Activated T-cell treated with anti-CD3 and anti-CD28 coated beads, Interleukin-2, amount 50 U/mL, for 72 hours (primary cell): Measurements from ENCODE around the gene EXOG. TPM values are rescaled to one million over a fixed set of nuclear protein-coding genes. Genes with fewer than 3 reads are reported as not detected.
"Not testable (repeated sequence)": the region's sequence is repeated elsewhere in the genome, so short reads cannot be mapped to it uniquely, and the experiment has no call there.

Experiments used
- ATAC-seq, 2 donors: fragments of 150-1000 bp; cut with Tn5 transposase; replicated peaks in 1 of 2; 2 replicates each; pipeline ENCODE4 v1.10.0; 2021; ENCODE audit warnings: moderate library complexity in 2 of 2, mild to moderate bottlenecking in 1 of 2
- DNase-seq, 2 donors: peaks; one replicate each; pipeline ENCODE4 v3.0.0; 2021 to 2022; ENCODE audit warnings: mixed read lengths in 1 of 2
- H3K27ac Mint-ChIP-seq: one replicate; pipeline ENCODE4 v1.8.0; 2022; ENCODE audit warnings: mild to moderate bottlenecking, moderate library complexity, mixed read lengths
- H3K27me3 Mint-ChIP-seq: one replicate; pipeline ENCODE4 v1.8.0; 2022; ENCODE audit warnings: low read depth, mixed read lengths
- H3K36me3 Mint-ChIP-seq, 2 donors: one replicate each; pipeline ENCODE4 v1.8.0; 2022; ENCODE audit warnings: mixed read lengths in 2 of 2, mild to moderate bottlenecking in 1 of 2; ENCODE audit not compliant: insufficient read depth in 2 of 2
- H3K4me1 Mint-ChIP-seq: one replicate; pipeline ENCODE4 v1.8.0; 2022; ENCODE audit warnings: low read depth, mixed read lengths
- H3K4me3 Mint-ChIP-seq, 2 donors: one replicate each; pipeline ENCODE4 v1.8.0; 2022; ENCODE audit warnings: mild to moderate bottlenecking in 2 of 2, mixed read lengths in 2 of 2, moderate library complexity in 2 of 2
- H3K9me3 Mint-ChIP-seq, 2 donors: one replicate each; pipeline ENCODE4 v1.8.0; 2022; ENCODE audit warnings: mixed read lengths in 2 of 2
- total RNA-seq, 2 donors: library from RNA; stranded (reverse); gene quantifications; one replicate each; pipeline ENCODE4 v1.2.3, GENCODE V29; 2022

EXOG gene
- total RNA-seq, 2 donors from 2014 or later = 25.5 to 32.4 TPM

- Mint-ChIP-seq H3K4me1 (no peaks in the 10 kb centered on the region), H3K27ac (no peak overlapping the region), H3K27me3 (no peaks in the 10 kb centered on the region), H3K36me3 (peaks cover 0 to 2% of the 10 kb centered on the region in 2 donors), H3K4me3 (no peak overlapping the region), H3K9me3 (peaks cover 0 to 2% of the 10 kb centered on the region in 2 donors)
- DNase-seq = no peak
- ATAC-seq = no peak
Observed at GRCh38 chr3:38558864-38559263, 62.7 kb downstream of the EXOG start.

DNA sequence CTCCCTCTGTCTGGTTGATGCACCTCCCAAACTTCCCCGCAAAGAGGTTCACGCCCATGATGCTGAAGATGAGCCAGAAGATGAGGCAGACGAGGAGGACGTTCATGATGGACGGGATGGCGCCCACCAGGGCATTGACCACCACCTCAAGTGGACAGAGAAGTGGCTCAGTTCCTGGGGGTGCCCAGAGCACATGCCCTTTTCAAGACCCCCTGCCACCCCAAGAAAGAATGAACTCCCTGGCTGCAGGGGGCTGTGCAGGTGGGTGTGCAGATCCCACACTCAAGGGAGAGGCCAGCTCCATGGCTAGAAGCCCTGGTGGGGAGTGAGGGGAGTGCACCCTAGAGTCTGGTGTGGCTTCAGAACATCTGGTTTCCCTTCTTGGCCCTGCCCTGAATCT, 64.1 kb downstream of the EXOG start:
- H3K27ac Mint-ChIP-seq = no peak overlapping the region
- no peak overlapping the region for H3K4me3 Mint-ChIP-seq
- no peaks in the 10 kb centered on the region for H3K4me1 Mint-ChIP-seq
- ATAC-seq (no peak), DNase-seq (no peak)
- no peaks in the 10 kb centered on the region for H3K36me3 Mint-ChIP-seq
- no peaks in the 10 kb centered on the region for H3K9me3 Mint-ChIP-seq
- H3K27me3 Mint-ChIP-seq = no peaks in the 10 kb centered on the region

GRCh38 chr3:38560996-38561717, 65.0 kb downstream of the EXOG start:
- Mint-ChIP-seq H3K27ac (no peak overlapping the region), H3K9me3 (no peaks in the 10 kb centered on the region), H3K36me3 (no peaks in the 10 kb centered on the region), H3K27me3 (no peaks in the 10 kb centered on the region), H3K4me1 (no peaks in the 10 kb centered on the region), H3K4me3 (no peak overlapping the region)
- no peak for ATAC-seq
- DNase-seq = no peak

GRCh38 chr3:38561746-38562466, 65.8 kb downstream of the EXOG start:
- Mint-ChIP-seq H3K4me3 (no peak overlapping the region), H3K36me3 (no peaks in the 10 kb centered on the region), H3K4me1 (no peaks in the 10 kb centered on the region), H3K27ac (no peak overlapping the region), H3K27me3 (no peaks in the 10 kb centered on the region), H3K9me3 (no peaks in the 10 kb centered on the region)
- ATAC-seq (no peak), DNase-seq (no peak)

GRCh38 chr3:38562467-38562925, 66.4 kb downstream of the EXOG start:
- ATAC-seq (no peak), DNase-seq (no peak)
- no peaks in the 10 kb centered on the region for H3K4me1 Mint-ChIP-seq
- H3K27me3 Mint-ChIP-seq = no peaks in the 10 kb centered on the region
- no peaks in the 10 kb centered on the region for H3K36me3 Mint-ChIP-seq
- no peaks in the 10 kb centered on the region for H3K9me3 Mint-ChIP-seq
- H3K27ac Mint-ChIP-seq = no peak overlapping the region
- H3K4me3 Mint-ChIP-seq = no peak overlapping the region

GRCh38 chr3:38563070-38563885, 67.1 kb downstream of the EXOG start:
- no peak overlapping the region for H3K4me3 Mint-ChIP-seq
- H3K36me3 Mint-ChIP-seq = no peaks in the 10 kb centered on the region
- H3K27me3 Mint-ChIP-seq = no peaks in the 10 kb centered on the region
- H3K27ac Mint-ChIP-seq = no peak overlapping the region
- no peaks in the 10 kb centered on the region for H3K4me1 Mint-ChIP-seq
- ATAC-seq (no peak), DNase-seq (no peak)
- no peaks in the 10 kb centered on the region for H3K9me3 Mint-ChIP-seq

- Mint-ChIP-seq H3K27ac (no peak overlapping the region), H3K4me3 (no peak overlapping the region), H3K4me1 (no peaks in the 10 kb centered on the region), H3K36me3 (no peaks in the 10 kb centered on the region), H3K9me3 (no peaks in the 10 kb centered on the region), H3K27me3 (no peaks in the 10 kb centered on the region)
- ATAC-seq (no peak), DNase-seq (no peak)
Observed at GRCh38 chr3:38563886-38564270, 67.7 kb downstream of the EXOG start.

GRCh38 chr3:38564631-38565338, 68.6 kb downstream of the EXOG start:
- Mint-ChIP-seq H3K4me3 (no peak overlapping the region), H3K27me3 (no peaks in the 10 kb centered on the region), H3K36me3 (no peaks in the 10 kb centered on the region), H3K4me1 (no peaks in the 10 kb centered on the region), H3K9me3 (no peaks in the 10 kb centered on the region), H3K27ac (no peak overlapping the region)
- ATAC-seq (peak in 1 of 2 donors; percentile 11), DNase-seq (no peak)

DNA sequence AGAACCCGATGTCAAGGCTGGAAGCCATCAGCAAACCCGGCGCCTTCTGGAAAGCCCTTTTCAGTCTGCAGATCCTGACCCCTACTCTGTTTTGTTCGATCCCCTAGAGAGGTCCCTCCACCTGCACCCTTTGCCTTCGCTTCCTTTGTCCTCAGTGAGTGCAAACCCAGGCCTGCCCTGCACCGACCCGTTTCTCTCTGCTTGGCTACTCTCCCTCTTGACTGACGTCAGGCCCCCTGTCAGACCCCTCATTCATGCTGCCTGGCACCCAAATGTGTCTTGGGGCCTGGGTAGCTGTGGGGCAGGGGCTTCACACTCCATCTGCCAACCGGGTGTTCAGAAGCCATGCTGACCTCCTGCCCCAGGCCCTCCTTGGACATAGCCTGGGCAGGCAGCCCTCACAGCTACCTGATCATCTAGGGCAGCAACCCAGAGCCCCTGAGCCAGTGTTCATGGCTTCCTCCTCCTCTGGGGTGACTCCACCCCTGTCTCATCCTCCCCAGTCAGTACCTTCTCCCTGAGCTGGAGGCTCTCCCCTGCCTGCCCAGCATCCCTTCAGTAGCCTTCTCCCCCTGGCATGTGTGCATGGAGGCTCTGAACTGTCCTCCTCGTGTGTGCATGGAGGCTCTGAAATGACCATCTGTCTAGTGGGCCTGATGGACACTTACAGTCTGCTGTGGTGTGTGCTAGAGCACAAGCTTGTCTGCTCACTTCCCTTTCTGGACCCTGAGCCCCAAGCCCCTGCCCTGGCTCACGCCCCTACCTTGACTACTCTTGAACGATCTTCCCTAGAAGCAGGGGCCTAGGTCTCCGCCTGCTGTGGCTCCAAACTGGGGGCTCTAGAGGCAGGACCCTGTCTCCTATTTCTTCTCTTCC, 69.4 kb downstream of the EXOG start:
- Mint-ChIP-seq H3K27ac (no peak overlapping the region), H3K27me3 (no peaks in the 10 kb centered on the region), H3K4me1 (no peaks in the 10 kb centered on the region), H3K36me3 (no peaks in the 10 kb centered on the region), H3K9me3 (no peaks in the 10 kb centered on the region), H3K4me3 (no peak overlapping the region)
- ATAC-seq (no peak), DNase-seq (no peak)

GRCh38 chr3:38566215-38566528, 70.0 kb downstream of the EXOG start:
- no peak overlapping the region for H3K27ac Mint-ChIP-seq
- ATAC-seq (no peak), DNase-seq (no peak)
- no peaks in the 10 kb centered on the region for H3K9me3 Mint-ChIP-seq
- no peaks in the 10 kb centered on the region for H3K27me3 Mint-ChIP-seq
- H3K4me1 Mint-ChIP-seq = no peaks in the 10 kb centered on the region
- H3K36me3 Mint-ChIP-seq = no peaks in the 10 kb centered on the region
- H3K4me3 Mint-ChIP-seq = no peak overlapping the region

DNA sequence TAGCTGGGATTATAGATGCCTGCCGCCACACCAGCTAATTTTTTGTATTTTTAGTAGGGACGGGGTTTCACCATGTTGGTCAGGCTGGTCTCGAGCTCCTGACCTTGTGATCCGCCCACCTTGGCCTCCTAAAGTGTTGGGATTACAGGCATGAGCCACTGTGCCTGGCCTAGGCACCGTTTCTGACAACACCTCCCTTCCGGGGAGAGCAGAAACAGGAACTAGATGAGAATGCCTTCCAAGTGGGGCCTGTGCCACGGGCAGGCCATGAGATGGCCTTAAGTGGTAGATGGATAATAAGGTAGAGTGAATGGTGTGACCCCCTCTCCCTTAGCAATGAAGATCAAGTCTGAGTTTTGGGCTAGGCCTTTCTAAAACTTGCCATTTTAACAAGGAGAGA, 70.7 kb downstream of the EXOG start:
- H3K4me1 Mint-ChIP-seq, H3K27ac Mint-ChIP-seq, H3K9me3 Mint-ChIP-seq, H3K4me3 Mint-ChIP-seq, ATAC-seq, H3K27me3 Mint-ChIP-seq, H3K36me3 Mint-ChIP-seq, DNase-seq: not testable (repeated sequence)

DNA sequence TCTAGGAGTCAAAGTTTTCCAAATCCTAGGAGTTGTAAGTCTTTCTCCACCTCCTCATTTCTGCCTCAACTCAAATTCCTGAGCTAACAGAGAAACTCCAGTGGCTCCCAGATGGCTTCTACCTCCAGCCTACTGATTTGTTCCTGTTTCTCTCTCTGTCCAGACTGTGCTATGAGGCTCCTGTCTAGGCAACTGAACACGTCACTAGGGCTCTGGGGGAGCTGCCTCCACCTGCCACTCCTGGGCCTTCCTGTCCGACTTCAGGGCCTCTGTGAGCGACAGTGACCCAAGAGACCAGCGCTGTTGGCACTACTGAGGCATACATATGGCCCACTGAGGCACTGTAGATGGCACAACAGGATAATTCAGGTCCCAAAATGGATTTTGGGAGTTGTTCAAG, 71.4 kb downstream of the EXOG start:
- no peaks in the 10 kb centered on the region for H3K27me3 Mint-ChIP-seq
- no peaks in the 10 kb centered on the region for H3K4me1 Mint-ChIP-seq
- DNase-seq (no peak), ATAC-seq (no peak)
- no peak overlapping the region for H3K27ac Mint-ChIP-seq
- no peak overlapping the region for H3K4me3 Mint-ChIP-seq
- no peaks in the 10 kb centered on the region for H3K36me3 Mint-ChIP-seq
- H3K9me3 Mint-ChIP-seq = no peaks in the 10 kb centered on the region
